Measurements from ENCODE around the gene DCDC2B. TPM values are rescaled to one million over a fixed set of nuclear protein-coding genes. Genes with fewer than 3 reads are reported as not detected.

DCDC2B gene
- total and polyA plus RNA-seq, 9 of the 15 experiments (the other 6 are each of a cell fraction or from before 2014, with no cell fraction given): not detected

- TF ChIP-seq ERF (CRISPR knock-in tag; IDR thresholded peaks at IDR 0.05) (no peak), ESRRA (IDR thresholded peaks at IDR 0.05; ENCODE audit: borderline replicate concordance, low read depth) (peak; percentile 45; the same call in 1 of the 2 replicates), ZNF551 (CRISPR knock-in tag; IDR thresholded peaks at IDR 0.05) (no peak), SNAPC5 (CRISPR knock-in tag; IDR thresholded peaks at IDR 0.05) (no peak), SREBF2 (CRISPR knock-in tag; IDR thresholded peaks at IDR 0.05) (no peak), PREB (CRISPR knock-in tag; IDR thresholded peaks at IDR 0.05) (no peak), ZNF778 (CRISPR knock-in tag; IDR thresholded peaks at IDR 0.05) (no peak), RBM17 (IDR thresholded peaks at IDR 0.05; ENCODE audit: borderline replicate concordance, low read depth, low read length) (no peak), KLF13 (tag; IDR thresholded peaks at IDR 0.05; ENCODE audit: borderline replicate concordance, low read depth) (peak; percentile 93), CBX1 (IDR thresholded peaks at IDR 0.05; ENCODE audit: low read depth) (peak; percentile 96; the same call in 1 of the 2 replicates), BRF2 (IDR thresholded peaks at IDR 0.05; ENCODE audit: borderline replicate concordance, insufficient read depth, insufficient read length) (no peak), HMBOX1 (IDR thresholded peaks at IDR 0.05) (no peak), ETV5 (CRISPR knock-in tag; IDR thresholded peaks at IDR 0.05; ENCODE audit: low read depth) (peak; percentile 90), NRF1 (conservative IDR thresholded peaks at IDR 0.05 in 1 of 2, IDR thresholded peaks at IDR 0.05 in 1 of 2) (peak; percentile 95 to 96), ZNF695 (CRISPR knock-in tag; IDR thresholded peaks at IDR 0.05) (no peak), PCBP2 (IDR thresholded peaks at IDR 0.05; ENCODE audit: low read depth, low read length, poor library complexity, severe bottlenecking) (no peak), BRCA1 (IDR thresholded peaks at IDR 0.05) (no peak), BRCA1 (CRISPR knock-in tag; IDR thresholded peaks at IDR 0.05) (no peak), CCNT2 (IDR thresholded peaks at IDR 0.05; ENCODE audit: borderline replicate concordance, extremely low read depth, insufficient read length, low read depth, low read length) (peak; percentile 90), MTF1 (CRISPR knock-in tag; IDR thresholded peaks at IDR 0.05; ENCODE audit: borderline replicate concordance) (no peak), GATAD2B (IDR thresholded peaks at IDR 0.05; ENCODE audit: borderline replicate concordance) (peak; percentile 100), GTF2F1 (IDR thresholded peaks at IDR 0.05; ENCODE audit: low read depth, low read length) (peak; percentile 67; the same call in 1 of the 2 replicates), ZNF311 (CRISPR knock-in tag; IDR thresholded peaks at IDR 0.05) (no peak)
These were observed 29.3 kb upstream of the DCDC2B start, which contains the start of gene TXLNA (continued) for GRCh38 chr1:32179443-32180185.

Measured in K562 (cell line).